Skeletal muscle cell (primary cell): ENCODE data around the gene NDC1.

Experiments used
- DNase-seq: peaks from one replicate; pipeline ENCODE4 v3.0.0-alpha.2; 2010; ENCODE audit warnings: low read depth
- H3K4me3 ChIP-seq: 2 replicates; pipeline ENCODE4 v1.5.1; 2011; ENCODE audit warnings: low read depth, mild to moderate bottlenecking, control low read depth, low read length, moderate library complexity

The NDC1 gene

GRCh38 chr1:53718443-53718842, 119.7 kb downstream of the NDC1 start:
- DNase-seq: no peak
- H3K4me3 ChIP-seq: no peak overlapping the region

- no peak overlapping the region for H3K4me3 ChIP-seq
- DNase-seq: no peak
Measured at GRCh38 chr1:53717025-53717804, 120.9 kb downstream of the NDC1 start.

GRCh38 chr1:53716150-53716549, 121.9 kb downstream of the NDC1 start:
- H3K4me3 ChIP-seq: no peak overlapping the region
- no peak for DNase-seq

- no peak overlapping the region for H3K4me3 ChIP-seq
- no peak for DNase-seq
Measured at GRCh38 chr1:53715478-53715877, 122.6 kb downstream of the NDC1 start.
